Right renal cortex interstitium (tissue), 3 donors: ENCODE data around the gene BBS4. TPM values are rescaled to one million over a fixed set of nuclear protein-coding genes. Genes with fewer than 3 reads are reported as not detected.
"Not testable (repeated sequence)": the region's sequence is repeated elsewhere in the genome, so short reads cannot be mapped to it uniquely, and the experiment has no call there.

Experiments used
- DNase-seq, 3 donors: peaks; one replicate each; pipeline ENCODE4 v3.0.0-alpha.2; 2013; ENCODE audit warnings: low read depth in 3 of 3, low spot score in 2 of 3
- polyA plus RNA-seq, 3 donors: library from polyadenylated mRNA; unstranded; fragments of 120-200 nt; gene quantifications; one replicate each; pipeline ENCODE4 v1.2.1, GENCODE V29; 2013; ENCODE audit not compliant: insufficient read length in 3 of 3

BBS4 gene, protein sequence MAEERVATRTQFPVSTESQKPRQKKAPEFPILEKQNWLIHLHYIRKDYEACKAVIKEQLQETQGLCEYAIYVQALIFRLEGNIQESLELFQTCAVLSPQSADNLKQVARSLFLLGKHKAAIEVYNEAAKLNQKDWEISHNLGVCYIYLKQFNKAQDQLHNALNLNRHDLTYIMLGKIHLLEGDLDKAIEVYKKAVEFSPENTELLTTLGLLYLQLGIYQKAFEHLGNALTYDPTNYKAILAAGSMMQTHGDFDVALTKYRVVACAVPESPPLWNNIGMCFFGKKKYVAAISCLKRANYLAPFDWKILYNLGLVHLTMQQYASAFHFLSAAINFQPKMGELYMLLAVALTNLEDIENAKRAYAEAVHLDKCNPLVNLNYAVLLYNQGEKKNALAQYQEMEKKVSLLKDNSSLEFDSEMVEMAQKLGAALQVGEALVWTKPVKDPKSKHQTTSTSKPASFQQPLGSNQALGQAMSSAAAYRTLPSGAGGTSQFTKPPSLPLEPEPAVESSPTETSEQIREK
- 10 to 100 TPM; 37.7 to 38.8 (median 38.4) TPM for polyA plus RNA-seq

DNA sequence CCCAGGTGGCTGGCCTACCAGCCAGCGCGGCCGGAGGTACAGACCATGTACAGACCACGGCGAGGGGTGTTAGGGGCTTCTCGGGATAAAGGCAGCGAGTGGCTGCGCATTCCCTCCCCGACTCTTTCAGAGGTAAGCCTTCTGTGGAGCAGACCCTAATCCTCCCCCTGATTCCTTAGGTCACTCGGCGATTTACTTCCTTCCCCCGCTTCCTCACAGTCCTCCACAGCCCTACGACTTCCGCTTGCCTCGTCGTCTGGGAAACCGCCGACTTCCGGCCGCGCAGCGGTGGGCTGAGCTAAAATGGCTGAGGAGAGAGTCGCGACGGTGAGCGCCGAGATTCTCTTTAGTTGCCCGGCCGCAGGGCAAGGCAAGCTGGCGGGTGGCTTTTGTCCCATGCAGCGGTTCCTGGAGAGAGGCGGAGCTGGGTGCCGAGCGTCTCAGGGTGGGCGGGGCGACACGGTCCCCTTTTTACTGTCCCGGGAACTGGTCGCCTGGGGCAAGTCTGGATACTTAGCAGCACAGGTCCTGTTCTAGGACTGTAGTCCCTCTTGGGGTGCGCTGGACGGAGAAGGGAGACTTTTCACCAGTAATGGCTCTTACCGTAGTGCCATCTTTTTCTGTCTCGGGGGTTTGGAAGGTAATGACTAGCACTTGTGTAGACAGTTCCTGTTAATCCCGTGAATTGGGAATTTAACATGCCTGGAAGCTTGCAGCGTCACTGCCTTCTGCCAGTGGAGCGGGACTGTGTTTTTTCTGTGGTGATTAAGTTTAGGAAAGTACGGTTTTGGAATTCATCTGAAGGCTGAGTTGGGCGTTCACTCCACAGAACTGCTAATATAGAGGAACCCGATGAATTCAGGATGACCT, at the start of gene BBS4, which contains the start of gene HIGD2B:
BBS4 (plus strand) TSS at position 283 of the 870 bp plus-strand sequence; CDS start at position 304, 21 bp downstream.
HIGD2B (minus strand) TSS at position 258 of the 870 bp plus-strand sequence. CDS start 9,808 bp downstream, outside the sequence.
- peak; percentile 86 to 89 (median 89) for DNase-seq

DNA sequence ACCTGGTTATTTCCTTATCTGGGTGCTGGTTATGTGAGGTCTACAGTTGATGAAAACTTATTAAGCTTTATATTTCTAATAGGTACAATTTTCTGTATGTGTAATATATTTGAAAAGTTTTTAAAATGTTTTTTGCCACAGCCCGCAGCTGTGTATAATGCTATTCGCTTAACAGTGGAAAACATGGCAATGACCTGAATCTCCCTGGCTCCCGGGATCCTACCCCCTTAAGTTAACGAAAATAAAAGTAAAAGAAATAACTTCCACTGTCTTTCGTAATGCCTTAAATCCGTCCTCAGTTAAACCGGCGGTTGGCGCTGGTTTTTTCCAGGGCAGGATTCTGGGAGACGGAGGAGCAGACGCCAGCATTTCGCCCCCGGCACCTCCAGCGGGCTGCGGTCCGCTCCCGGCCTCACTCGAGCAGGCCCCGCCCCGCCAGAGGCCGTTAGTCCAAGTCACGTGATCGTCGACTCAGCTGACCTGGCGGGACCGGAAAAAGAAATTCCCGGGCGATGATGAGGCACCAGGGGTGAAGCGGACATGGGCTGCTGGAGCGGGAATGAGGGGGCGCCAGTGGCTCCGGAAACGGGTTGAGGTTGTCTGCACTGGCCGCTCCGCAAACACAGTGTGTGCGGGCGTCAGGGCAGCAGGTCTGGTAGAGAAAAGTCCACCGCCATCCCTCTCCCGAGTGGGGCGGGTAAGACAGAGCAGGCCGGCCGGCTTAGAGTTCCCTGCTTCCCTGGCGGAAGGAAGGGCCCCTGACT, 49.3 kb upstream of the BBS4 start:
- peak; percentile 10 to 50 (median 39) for DNase-seq

DNA sequence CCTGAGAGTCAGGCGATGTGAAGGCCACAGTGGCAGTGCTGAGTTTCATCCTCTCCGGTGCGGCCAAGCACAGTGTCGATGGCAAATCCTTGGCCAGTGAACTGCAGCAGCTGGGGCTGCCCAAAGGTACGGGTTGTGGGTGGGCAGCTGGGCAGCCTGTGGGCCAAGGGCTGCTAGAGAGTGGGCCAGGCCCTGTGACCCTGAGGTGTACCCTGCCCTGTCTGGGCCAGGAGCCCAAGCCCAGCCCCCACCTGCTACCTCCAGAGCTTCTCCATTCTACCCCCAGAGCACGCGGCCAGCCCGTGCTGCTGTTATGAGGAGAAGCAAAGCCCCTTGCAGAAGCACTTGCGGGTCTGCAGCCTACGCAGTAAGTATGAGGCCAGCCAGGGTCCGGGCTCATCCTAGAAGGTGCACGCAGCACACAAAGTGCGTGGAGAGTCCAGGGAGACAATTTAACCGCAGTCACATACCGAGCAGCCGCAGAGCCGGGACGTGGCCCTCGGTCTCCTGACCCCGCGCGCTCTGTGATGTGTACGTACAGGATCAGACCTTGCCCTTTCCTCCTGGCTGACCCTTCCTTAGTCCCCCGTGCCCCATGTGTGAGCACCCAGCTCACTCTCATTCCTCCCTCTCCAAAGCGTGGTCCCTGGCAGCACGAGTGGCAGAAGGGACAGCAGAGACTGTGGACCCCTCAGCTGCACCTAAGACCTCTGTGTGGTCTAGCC, 46.1 kb upstream of the BBS4 start:
- not testable (repeated sequence) for DNase-seq

- DNase-seq, result not testable (repeated sequence)
Measured at GRCh38 chr15:72642271-72642670, 43.7 kb upstream of the BBS4 start.

GRCh38 chr15:72648631-72649253, 37.3 kb upstream of the BBS4 start:
- DNase-seq, result not testable (repeated sequence)

DNA sequence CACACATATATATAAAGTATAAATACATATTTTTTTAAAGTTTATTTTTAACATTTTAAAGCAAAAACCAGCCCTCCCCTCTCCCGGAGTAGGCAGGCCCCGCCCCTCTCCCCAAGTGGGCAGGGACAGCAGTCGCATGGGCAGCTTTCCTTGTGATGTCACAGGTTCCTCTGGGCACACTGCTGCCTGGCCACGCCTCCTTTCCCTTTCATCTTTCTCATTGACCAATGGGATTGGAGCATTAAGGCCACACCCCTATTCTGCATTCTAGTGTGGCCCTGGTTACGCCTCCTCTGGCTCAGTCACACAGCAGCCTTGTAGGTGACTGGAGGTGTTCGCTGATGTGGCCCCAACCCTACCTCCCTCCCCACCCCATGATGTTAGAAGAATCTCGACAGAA, 31.6 kb upstream of the BBS4 start, which contains the start of gene GOLGA6B:
GOLGA6B (plus strand) TSS at position 301 of the 400 bp plus-strand sequence; CDS start at position 342, 41 bp downstream.
- not testable (repeated sequence) for DNase-seq

DNA sequence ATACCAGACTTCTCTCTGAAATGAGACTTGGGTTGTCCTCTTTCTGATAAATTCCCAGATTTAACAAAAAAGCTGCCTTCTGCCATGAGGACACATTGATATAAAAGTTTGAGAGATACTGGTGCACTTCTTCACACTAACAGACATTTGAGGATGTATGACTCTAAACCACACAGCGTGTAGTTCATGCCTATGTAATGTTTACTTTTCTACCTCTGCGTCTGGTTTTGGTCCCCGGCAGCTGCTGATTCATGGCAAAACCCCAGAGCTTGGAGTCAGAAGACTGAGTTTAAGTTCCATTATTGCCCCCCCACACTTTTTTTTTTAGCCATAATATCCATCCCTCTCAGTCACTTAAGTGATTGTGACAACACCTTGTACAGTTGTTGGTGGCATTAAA, 30.0 kb upstream of the BBS4 start:
- not testable (repeated sequence) for DNase-seq

DNA sequence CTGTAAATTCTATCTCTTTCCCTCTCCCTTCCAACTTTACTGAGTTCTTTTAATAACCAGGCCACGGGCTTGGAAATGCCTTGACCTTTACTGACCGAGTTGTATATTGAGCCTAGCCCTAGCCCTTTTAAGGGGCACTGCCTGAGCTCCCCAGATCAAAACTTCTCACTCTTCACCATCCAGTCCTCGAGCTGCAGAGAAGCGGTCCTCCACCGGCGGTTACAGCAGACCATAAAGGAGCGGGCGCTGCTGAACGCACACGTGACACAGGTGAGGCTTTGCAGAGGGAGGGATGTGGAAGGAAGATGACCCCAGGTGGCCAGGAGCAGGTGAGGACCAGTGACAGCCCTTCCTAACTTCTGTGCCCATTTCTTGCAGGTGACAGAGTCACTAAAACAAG, 24.9 kb upstream of the BBS4 start:
- not testable (repeated sequence) for DNase-seq

GRCh38 chr15:72663931-72664330, 22.1 kb upstream of the BBS4 start:
- DNase-seq, result not testable (repeated sequence)

GRCh38 chr15:72665706-72666105, 20.3 kb upstream of the BBS4 start:
- DNase-seq, result not testable (repeated sequence)

DNA sequence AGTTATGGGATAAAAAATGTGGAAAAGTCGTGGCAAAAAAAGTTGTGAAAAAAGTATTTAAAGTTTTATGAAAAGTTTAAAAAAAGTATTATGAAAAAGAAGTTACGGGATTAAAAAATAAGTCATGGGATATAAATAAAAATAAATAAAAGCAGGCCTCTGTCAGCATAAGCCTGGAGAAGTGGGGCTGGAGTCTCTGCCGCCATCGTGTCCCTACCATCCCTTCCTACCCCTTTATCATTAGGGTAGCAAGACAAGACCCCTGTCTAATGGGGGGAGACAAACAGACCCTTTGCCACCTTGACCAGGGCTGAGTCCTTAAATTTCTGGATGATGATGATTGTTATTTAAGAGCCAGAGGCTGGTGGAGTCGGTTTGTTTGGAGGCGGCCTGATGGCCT, 16.2 kb upstream of the BBS4 start:
- not testable (repeated sequence) for DNase-seq

GRCh38 chr15:72670656-72671352, 15.2 kb upstream of the BBS4 start:
- peak in 2 of 3 donors; percentile 58 to 63 for DNase-seq

- no peak for DNase-seq
Measured at GRCh38 chr15:72671525-72671924, 14.5 kb upstream of the BBS4 start.

- no peak for DNase-seq
Measured at GRCh38 chr15:72676838-72677237, 9.2 kb upstream of the BBS4 start.

GRCh38 chr15:72680931-72681330, 5.1 kb upstream of the BBS4 start:
- no peak for DNase-seq

- DNase-seq, result no peak
Measured at GRCh38 chr15:72682772-72683171, 3.2 kb upstream of the BBS4 start.

DNA sequence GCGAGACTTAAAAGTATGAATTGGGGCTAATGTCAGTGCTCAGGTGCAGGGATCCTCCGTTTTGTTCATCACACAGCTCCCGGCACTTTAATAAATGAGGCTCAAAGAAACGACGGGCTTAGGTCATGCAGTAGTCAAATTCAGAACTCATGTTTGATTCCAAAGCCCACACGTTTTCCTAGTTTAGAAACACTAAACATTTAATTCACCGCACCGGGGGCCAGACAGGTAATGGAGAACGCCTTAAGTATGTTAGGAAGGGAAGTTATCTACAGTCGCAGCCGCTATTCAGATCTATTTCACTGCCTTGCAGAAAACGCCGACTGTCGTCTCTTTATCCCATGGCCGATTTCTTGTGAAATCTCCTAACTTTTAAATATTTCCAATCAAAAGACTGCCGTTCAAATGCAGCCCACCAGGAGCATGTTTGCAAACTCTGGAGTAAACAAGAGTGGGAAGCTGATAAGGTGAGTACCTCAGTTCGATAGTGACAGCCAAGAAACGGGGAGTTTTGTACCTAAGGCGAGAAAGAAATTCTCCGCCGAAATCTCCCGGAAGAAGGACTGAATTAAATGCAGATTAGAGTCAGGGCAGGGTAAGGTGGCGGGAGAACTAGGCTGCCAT, 594 bp upstream of the BBS4 start:
- peak in 1 of 3 donors; percentile 18 for DNase-seq

- no peak for DNase-seq
Measured at GRCh38 chr15:72688697-72689096, 2.7 kb downstream of the BBS4 start.
